GM18870 (cell line): ENCODE measurements around the gene ELOA2.
"Not testable (repeated sequence)": the region's sequence is repeated elsewhere in the genome, so short reads cannot be mapped to it uniquely, and the experiment has no call there.

ENCODE experiments used
- ATAC-seq: cut with Tn5 transposase; IDR thresholded peaks from one replicate; pipeline ENCODE4 v1.9.1; 2021; ENCODE audit warnings: moderate library complexity; ENCODE audit not compliant: unreplicated experiment

ELOA2 gene

GRCh38 chr18:47023769-47024465, 11.5 kb downstream of the ELOA2 start:
- not testable (repeated sequence) for ATAC-seq

- not testable (repeated sequence) for ATAC-seq
Measured at GRCh38 chr18:47022821-47023220, 12.6 kb downstream of the ELOA2 start.

- ATAC-seq = not testable (repeated sequence)
Measured at GRCh38 chr18:47020757-47021156, 14.7 kb downstream of the ELOA2 start.

- ATAC-seq = not testable (repeated sequence)
Measured at GRCh38 chr18:47019870-47020269, 15.6 kb downstream of the ELOA2 start.
